Heart left ventricle (tissue), 16 donors: ENCODE measurements around the gene TPRN. TPM values are rescaled to one million over a fixed set of nuclear protein-coding genes. Genes with fewer than 3 reads are reported as not detected.

Experiments used
- ATAC-seq, 4 donors: fragments of 200-7000 bp; cut with Tn5 transposase; one replicate each; pipeline ENCODE4 v1.9.1; 2020 to 2022; ENCODE audit warnings: moderate library complexity in 4 of 4, mild to moderate bottlenecking in 3 of 4, moderate number of reproducible peaks in 1 of 4
- DNase-seq, 5 donors: peaks; one replicate each; pipeline ENCODE4 v3.0.0-alpha.2; 2020
- H3K27ac ChIP-seq, 12 donors: fragments of 200-600 bp; sonication (generic) in 4 of 12; one replicate each; pipeline versions ENCODE4 v1.5.0 to v1.8.0; 2016 to 2022; ENCODE audit warnings: mild to moderate bottlenecking in 2 of 12
- H3K27me3 ChIP-seq, 9 donors: fragments of 200-600 bp; sonication (generic) in 2 of 9; one replicate each; pipeline versions ENCODE4 v1.5.1 to v1.8.0; 2016 to 2022; ENCODE audit warnings: mild to moderate bottlenecking in 3 of 9
- H3K36me3 ChIP-seq, 9 donors: fragments of 200-600 bp; sonication (generic) in 2 of 9; one replicate each; pipeline versions ENCODE4 v1.5.0 to v1.8.0; 2018 to 2022; ENCODE audit warnings: mild to moderate bottlenecking in 2 of 9
- H3K4me1 ChIP-seq, 12 donors: fragments of 200-600 bp; sonication (generic) in 4 of 12; one replicate each; pipeline versions ENCODE4 v1.5.0 to v1.8.0; 2016 to 2022; ENCODE audit warnings: mild to moderate bottlenecking in 3 of 12
- H3K4me3 ChIP-seq, 12 donors: fragments of 200-600 bp; sonication (generic) in 4 of 12; one replicate each; pipeline versions ENCODE4 v1.5.0 to v1.8.0; 2017 to 2022; ENCODE audit warnings: mild to moderate bottlenecking in 9 of 12, moderate library complexity in 4 of 12
- H3K9me3 ChIP-seq, 12 donors: fragments of 200-600 bp; sonication (generic) in 4 of 12; one replicate each; pipeline versions ENCODE4 v1.5.0 to v1.8.0; 2016 to 2022; ENCODE audit warnings: mild to moderate bottlenecking in 1 of 12
- POLR2A ChIP-seq, 2 donors: fragments of 450-650 bp; IDR thresholded peaks; one replicate each; pipeline ENCODE4 v1.6.1; 2017; ENCODE audit warnings: antibody characterized with exemption in 2 of 2, mild to moderate bottlenecking in 2 of 2, moderate library complexity in 2 of 2
- WGBS, 4 donors: extraction: QIAGEN DNeasy Blood & Tissue Kit in 2 of 4; methylation state at CpG; one replicate each; pipeline versions ENCODE4 v1.1.5 to v1.1.7; 2013 to 2018; 5-methylcytosine and 5-hydroxymethylcytosine counted together
- intact Hi-C, 10 donors: fragments of 100-400 bp; cut with DNase I; formaldehyde crosslinking; loops; one replicate each; pipeline versions ENCODE4 v1.11.1 to v1.14.2; 2022
- polyA plus RNA-seq, 2 donors: library from polyadenylated mRNA; stranded (reverse); fragments of 200-250 nt; gene quantifications; one replicate each; pipeline ENCODE4 v1.2.3, GENCODE V29; 2013
- total RNA-seq, 9 donors: library from RNA; depleted of rRNA in 2 of 9; stranded (reverse); fragments of >200 nt in 2 of 9; fragmentation: NEBNext Ultra II Directional in 3 of 9; extraction: Animal tissue kit (Norgen Biotek cat#: 25700) in 3 of 9; gene quantifications; one replicate each; pipeline versions ENCODE4 v1.1.0 to v1.2.4, GENCODE V29; 2016 to 2023
- TF ChIP-seq, protein P1 (sequence below), 12 donors: fragments of 200-600 bp; sonication (generic) in 4 of 12; IDR thresholded peaks; one replicate each; pipeline versions ENCODE4 v1.5.0 to v1.8.0; 2018 to 2022; ENCODE audit warnings: antibody characterized with exemption in 12 of 12, mild to moderate bottlenecking in 5 of 12
- donor health status: ischemic (EF 13 %, LVEDD 7.1; RV severe dilation, severe dysfunction).
- donor health status: healthy with polysubstance abuse.
- donor health status: DM: no; HTN: yes; CAD: no.
- donor health status: DM: no; HTN: no; CAD: no.
- donor health status: ischemic (EF 25% LVEDD 6.9; RV normal size, moderate dysfunction).
- donor health status: ischemic (EF 25% LVEDD 5.7; RV mildly dilated, moderate dysfunction).
- donor health status: healthy.
- donor health status: DM: yes; HTN: yes; CAD: no.
- donor health status: ischemic (EF 35%, LVEDD 5.7; RV mildly dilated, moderate dysfunction).
- donor health status: nonischemic (EF 11% LVEDD 7.7; RV severe dilation, severe dysfunction).
- donor health status: DM: yes; HTN: yes; CAD: no.
- donor health status: PGD.
- donor health status: ischemic (EF 29% LVEDD 5.4; RV normal size, mild dysfunction).
- donor health status: nonischemic (EF 23%, LVEDD 6.1; RV moderate dilation, normal function).

Gene TPRN
- total and polyA plus RNA-seq, 11 donors, result 11.5 to 18.0 (median 16.6) TPM

DNA sequence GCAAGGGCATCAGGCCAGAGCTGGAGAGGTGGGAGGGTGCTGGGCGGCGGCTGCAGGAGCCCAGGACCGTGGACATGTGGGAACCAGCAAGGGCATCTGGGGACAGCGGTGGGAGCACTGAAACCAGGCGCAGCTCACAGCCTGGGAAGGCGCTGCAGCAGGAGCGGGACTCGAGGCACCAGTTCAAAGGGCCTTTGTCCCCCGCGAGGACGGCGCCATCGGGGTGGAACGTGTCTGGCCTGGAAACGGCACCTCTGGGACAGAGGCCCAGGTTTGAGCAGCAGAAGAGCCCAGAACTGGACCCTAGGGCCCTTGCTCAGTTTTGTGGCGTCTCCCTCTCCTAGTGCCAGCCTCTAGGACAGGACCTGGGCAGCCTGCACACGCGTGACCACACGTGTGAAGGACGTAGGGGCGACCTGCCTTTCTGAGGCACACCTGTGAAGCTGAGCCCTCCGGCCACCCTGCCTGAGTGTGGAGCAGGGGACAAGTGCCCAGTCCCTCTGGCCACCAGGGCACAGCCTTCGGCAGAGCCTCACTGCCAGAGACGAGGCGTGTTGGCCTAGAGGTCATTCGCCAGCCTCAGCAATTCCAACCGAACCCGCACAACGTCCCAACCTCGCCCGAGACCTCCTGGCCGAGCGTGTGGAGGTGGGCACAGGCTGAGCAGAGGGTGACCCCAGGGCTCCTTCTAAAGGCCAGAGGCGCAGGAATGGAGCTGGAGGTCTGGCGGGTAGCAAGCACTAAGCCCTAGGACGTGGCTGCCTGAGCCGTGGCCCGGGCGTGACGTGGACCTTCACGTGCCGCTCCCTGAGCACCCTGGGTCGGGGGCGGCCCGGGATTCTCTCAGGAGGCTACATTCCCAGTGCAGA, 26.5 kb downstream of the TPRN start:
- no peak for DNase-seq
- 78 to 84% (median 83%) methylated on average over 41 to 45 of the region's 45 CpGs for WGBS, 4 donors
- TF ChIP-seq POLR2A (IDR thresholded peaks at IDR 0.05), result no peak
- TF ChIP-seq, protein P1, sequence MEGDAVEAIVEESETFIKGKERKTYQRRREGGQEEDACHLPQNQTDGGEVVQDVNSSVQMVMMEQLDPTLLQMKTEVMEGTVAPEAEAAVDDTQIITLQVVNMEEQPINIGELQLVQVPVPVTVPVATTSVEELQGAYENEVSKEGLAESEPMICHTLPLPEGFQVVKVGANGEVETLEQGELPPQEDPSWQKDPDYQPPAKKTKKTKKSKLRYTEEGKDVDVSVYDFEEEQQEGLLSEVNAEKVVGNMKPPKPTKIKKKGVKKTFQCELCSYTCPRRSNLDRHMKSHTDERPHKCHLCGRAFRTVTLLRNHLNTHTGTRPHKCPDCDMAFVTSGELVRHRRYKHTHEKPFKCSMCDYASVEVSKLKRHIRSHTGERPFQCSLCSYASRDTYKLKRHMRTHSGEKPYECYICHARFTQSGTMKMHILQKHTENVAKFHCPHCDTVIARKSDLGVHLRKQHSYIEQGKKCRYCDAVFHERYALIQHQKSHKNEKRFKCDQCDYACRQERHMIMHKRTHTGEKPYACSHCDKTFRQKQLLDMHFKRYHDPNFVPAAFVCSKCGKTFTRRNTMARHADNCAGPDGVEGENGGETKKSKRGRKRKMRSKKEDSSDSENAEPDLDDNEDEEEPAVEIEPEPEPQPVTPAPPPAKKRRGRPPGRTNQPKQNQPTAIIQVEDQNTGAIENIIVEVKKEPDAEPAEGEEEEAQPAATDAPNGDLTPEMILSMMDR (IDR thresholded peaks at IDR 0.05), result no peak
- Histone ChIP-seq H3K9me3 (no peaks in the 10 kb centered on the region), H3K27ac (no peak overlapping the region), H3K4me3 (no peak overlapping the region), H3K36me3 (peaks cover 0 to 22% (median 14%) of the 10 kb centered on the region in 9 donors), H3K4me1 (peaks cover 0 to 15% (median 7%) of the 10 kb centered on the region in 12 donors), H3K27me3 (peaks cover 5 to 36% (median 15%) of the 10 kb centered on the region in 9 donors)
- ATAC-seq, result no peak
- intact Hi-C loops, result no loop called here

DNA sequence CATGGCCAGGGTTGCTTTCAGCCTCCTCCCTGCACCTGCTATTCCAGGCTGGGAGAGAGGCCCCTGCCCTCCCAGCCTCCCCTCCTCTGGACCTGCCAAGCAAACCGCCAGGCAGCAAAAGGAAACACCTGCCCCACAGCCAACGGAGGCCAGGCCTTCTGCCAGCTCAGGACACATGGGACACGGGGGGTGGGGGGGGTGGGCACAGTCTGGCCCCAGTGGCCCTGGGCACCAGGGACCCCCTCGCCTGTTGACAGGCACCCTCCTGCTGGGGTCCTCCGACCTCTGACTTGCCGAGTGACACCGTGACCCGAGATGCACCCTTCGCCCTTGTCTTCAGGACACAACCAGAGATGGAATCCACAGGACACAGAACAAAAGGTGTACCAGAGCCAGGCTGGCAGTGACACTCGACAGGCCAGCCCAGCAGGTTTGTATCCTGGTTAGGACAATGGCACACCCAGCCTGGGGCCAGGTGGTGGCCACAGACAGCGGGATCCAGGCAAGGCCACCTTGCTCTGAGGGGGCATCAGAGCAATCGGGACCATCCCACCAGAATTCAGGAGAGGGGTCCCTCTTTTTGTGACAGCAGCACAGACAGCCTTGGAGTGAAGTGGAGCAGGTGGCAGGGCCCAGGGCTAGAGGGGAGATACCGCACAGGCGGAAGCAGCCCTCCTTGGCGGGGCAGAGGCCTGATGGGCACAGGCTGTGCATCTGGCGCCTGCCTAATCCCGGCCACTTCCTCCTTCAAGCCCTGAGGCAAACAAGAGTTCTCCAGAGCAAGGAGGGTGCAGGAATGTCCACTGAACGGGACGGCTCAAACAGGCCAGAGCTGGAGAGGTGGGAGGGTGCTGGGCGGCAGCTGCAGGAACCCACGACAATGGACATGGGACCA, 27.4 kb downstream of the TPRN start:
- peaks cover 4 to 23% (median 13%) of the 10 kb centered on the region in 12 donors for H3K4me1 ChIP-seq
- H3K4me3 ChIP-seq, result no peak overlapping the region
- ATAC-seq (no peak), DNase-seq (peak in 1 of 5 donors; percentile 23)
- TF ChIP-seq, protein P1 (IDR thresholded peaks at IDR 0.05), result no peak
- no peak for TF ChIP-seq POLR2A (IDR thresholded peaks at IDR 0.05)
- intact Hi-C loops, result no loop called here
- no peaks in the 10 kb centered on the region for H3K9me3 ChIP-seq
- H3K27me3 ChIP-seq, result peaks cover 9 to 45% (median 20%) of the 10 kb centered on the region in 9 donors
- no peak overlapping the region for H3K27ac ChIP-seq
- WGBS, 4 donors, result 65 to 75% (median 69%) methylated on average over 10 to 21 of the region's 21 CpGs
- H3K36me3 ChIP-seq, result peaks cover 0 to 13% (median 6%) of the 10 kb centered on the region in 9 donors

DNA sequence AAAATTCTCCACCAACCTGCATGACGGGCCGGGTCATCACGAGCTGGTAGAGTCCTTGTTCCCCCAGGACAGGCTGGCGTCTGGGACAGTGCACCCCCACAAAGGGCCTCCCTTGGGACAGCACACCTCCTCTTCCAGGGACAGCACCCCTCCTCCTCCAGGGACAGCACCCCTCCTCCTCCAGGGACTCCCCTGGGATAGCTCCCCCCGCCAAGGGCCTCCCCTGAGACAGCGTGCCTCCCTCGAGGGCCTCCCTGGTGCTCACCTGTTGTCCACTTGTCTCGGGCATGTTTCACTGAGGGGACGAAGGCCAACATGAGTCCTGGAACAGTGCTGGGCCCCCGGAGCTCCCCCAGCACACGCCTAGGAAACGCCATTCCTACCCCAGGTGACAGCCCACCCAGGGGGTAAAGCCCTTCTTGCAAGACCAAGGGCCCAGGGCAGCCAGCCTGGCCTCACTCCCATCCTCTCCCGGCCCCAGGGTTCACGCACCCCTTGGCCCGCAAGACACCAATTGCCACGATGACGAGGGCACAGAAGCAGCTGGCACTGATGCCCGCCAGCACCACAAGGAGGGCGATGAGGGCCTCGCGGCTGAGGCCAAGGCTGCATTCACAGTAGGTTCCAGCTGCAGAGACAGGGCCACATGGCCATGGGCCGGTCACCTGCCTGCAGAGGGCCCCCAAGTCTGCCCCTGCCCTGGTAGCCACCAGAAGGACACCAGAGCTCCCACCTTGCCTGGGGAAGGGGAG, 29.2 kb downstream of the TPRN start:
- intact Hi-C loops, result no loop called here
- peaks cover 6 to 35% (median 20%) of the 10 kb centered on the region in 12 donors for H3K4me1 ChIP-seq
- TF ChIP-seq, protein P1 (IDR thresholded peaks at IDR 0.05), result no peak
- TF ChIP-seq POLR2A (IDR thresholded peaks at IDR 0.05), result no peak

More for the DNA sequence above, 29.2 kb downstream of the TPRN start:
- ATAC-seq, result no peak
- no peaks in the 10 kb centered on the region for H3K9me3 ChIP-seq
- 80 to 87% (median 81%) methylated on average over 11 to 22 of the region's 22 CpGs for WGBS, 4 donors
- peaks cover 28 to 63% (median 38%) of the 10 kb centered on the region in 9 donors for H3K27me3 ChIP-seq
- no peak for DNase-seq
- H3K4me3 ChIP-seq, result no peak overlapping the region
- no peak overlapping the region for H3K27ac ChIP-seq
- H3K36me3 ChIP-seq, result no peaks in the 10 kb centered on the region
